ENCODE results near the gene SH3YL1.

SH3YL1 gene

DNA sequence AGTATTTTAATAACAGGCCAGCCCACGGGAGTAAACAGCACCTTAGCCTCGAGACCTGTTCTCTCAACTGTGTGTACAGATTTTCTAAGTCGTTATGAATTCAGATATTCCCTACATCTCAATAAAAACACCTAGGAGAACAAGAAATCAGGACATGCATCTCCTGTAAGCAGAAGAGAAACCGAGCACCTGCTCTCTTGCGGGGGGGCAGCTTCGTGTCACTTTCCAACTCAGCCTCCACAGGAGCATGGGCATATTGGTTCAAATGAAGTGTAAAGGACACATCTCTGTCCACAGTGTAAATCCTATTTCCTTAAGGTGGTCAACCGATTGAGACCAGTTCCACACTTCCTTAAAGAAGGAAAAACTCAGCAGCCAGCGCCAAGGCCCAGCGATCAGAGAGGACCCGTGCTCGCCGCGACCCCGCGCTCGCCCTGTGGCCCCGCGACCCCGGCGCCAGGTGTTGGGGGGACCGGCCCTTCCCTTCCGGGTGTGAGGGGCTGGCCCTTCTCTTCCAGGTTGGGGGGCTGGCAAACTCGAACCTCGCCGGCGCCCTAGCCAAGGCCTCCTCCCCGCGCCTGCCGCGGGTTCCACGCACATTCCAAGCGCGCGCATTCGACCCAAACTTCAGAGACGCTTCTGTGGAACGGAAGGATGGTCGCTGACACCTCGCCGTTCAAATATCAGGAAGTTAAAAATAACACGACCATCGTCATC, 652 bp downstream of the SH3YL1 start:
- TF ChIP-seq, protein P1, sequence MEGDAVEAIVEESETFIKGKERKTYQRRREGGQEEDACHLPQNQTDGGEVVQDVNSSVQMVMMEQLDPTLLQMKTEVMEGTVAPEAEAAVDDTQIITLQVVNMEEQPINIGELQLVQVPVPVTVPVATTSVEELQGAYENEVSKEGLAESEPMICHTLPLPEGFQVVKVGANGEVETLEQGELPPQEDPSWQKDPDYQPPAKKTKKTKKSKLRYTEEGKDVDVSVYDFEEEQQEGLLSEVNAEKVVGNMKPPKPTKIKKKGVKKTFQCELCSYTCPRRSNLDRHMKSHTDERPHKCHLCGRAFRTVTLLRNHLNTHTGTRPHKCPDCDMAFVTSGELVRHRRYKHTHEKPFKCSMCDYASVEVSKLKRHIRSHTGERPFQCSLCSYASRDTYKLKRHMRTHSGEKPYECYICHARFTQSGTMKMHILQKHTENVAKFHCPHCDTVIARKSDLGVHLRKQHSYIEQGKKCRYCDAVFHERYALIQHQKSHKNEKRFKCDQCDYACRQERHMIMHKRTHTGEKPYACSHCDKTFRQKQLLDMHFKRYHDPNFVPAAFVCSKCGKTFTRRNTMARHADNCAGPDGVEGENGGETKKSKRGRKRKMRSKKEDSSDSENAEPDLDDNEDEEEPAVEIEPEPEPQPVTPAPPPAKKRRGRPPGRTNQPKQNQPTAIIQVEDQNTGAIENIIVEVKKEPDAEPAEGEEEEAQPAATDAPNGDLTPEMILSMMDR (IDR thresholded peaks at IDR 0.05; ENCODE audit: extremely low read depth, missing control alignments), result no peak
- DNase-seq (ENCODE audit: low spot score), result no peak

DNA sequence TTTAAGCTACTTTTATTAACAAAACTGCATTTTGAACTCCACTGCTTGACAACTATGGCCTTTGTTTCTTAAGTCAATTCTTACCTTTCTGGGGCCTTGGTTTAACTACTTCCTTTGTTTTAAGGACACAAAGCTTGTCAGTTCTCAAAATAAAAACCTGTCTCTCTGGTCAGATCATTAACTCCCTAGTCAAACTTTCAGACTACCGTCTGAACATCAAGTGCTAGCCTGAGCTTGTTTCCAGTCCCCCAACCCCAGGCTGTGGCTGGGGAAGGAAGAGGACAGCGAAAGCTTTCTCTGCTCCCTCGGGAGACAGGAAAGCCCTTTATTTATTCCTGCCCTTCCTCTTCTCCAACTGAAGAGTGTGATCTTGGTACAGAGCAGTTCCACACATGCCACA, 1.7 kb downstream of the SH3YL1 start:
- no peak for DNase-seq (ENCODE audit: low spot score)
- TF ChIP-seq, protein P1 (IDR thresholded peaks at IDR 0.05; ENCODE audit: extremely low read depth, missing control alignments), result no peak

DNA sequence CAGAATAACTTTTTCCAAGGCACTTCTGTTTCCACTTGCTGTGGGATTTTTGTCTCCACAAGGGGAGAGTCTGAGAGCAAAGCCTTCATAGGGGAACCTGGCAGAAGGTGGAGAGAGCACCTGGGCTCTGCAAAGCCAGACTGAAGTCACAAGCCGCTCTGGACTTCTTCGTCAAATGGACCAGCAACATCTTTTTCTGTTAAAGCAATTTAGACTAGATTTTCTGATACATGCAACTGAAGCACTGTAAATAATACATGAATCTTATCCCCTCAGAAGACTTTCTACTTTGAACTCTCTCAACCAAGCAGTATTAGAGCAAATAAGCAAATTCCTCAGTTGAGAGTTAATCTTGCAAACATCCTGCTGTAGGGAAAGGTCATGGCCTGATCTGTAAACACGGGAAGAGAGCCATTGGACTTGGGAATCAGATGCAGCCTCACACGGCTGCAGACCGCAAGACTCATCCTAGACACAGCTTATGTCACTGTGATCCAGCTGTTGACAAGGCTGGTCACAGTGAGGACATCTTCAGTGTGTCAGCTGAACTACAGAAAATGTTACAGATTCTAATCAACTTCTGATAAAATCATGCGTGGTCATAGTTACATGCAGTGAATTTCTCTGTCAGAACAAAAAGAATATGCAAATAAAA, 3.2 kb downstream of the SH3YL1 start:
- no peak for DNase-seq (ENCODE audit: low spot score)
- TF ChIP-seq, protein P1 (IDR thresholded peaks at IDR 0.05; ENCODE audit: extremely low read depth, missing control alignments), result no peak

DNA sequence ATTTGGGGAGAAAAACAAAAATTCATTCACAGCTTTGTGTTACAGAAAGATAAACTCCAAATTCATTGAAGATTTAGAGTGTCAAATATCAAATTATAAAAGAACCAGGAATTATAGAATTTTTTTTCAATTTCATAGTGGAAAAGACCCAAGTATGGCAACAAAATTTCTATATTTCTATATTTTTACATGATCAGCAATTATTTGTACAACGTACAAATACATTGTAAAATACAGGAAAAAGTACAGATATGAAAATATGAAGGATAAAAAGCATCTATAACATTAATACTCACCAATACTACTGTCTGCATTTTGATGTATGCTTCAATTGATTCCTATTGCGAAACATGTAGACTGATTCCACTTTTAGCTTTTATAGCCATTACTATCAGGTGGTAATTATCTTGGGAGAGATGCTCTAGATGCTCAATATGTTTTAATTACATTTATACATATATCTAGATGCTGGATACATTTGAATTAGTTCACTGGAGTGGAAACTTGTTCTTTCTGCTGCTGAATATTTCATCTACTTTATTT, 4.0 kb downstream of the SH3YL1 start:
- TF ChIP-seq, protein P1 (IDR thresholded peaks at IDR 0.05; ENCODE audit: extremely low read depth, missing control alignments), result no peak
- no peak for DNase-seq (ENCODE audit: low spot score)

DNA sequence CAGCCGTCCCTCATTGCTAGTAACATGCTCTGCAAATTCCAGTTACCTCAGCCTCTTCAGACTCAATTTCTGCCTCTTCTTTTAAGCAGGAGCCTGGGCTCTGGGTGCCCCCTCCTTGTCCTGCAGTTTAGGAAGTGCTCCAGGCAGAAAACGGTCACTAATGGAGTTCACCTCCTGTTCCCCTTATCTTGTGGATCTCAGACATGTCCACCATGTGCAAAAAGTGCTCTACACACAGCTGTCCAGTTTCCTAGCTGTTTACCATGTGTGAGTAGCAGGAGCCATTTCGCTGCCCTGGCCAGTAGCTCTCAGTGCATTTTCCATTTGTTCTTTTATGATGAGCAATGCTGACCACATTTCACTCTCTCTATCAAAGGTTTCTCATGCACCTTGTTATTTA, 4.9 kb downstream of the SH3YL1 start:
- TF ChIP-seq, protein P1 (IDR thresholded peaks at IDR 0.05; ENCODE audit: extremely low read depth, missing control alignments), result no peak
- DNase-seq (ENCODE audit: low spot score), result no peak

DNA sequence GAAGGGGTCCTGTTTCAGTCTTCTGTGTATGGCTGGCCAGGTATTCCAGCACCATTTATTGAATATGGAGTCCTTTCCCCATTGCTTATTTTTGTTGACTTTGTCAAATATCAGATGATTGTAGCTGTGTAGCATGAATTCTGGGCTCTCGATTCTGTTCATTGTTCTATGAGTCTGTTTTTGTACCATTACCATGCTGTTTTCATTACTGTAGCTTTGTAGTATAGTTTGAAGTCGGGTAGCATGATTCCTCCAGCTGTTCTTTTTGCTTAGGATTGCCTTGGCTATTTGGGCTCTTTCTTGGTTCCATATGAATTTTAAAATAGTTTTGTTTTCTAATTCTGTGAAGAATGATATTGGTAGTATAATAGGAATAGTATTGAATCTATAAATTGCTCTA, 6.0 kb downstream of the SH3YL1 start:
- no peak for DNase-seq (ENCODE audit: low spot score)
- TF ChIP-seq, protein P1 (IDR thresholded peaks at IDR 0.05; ENCODE audit: extremely low read depth, missing control alignments), result no peak

DNA sequence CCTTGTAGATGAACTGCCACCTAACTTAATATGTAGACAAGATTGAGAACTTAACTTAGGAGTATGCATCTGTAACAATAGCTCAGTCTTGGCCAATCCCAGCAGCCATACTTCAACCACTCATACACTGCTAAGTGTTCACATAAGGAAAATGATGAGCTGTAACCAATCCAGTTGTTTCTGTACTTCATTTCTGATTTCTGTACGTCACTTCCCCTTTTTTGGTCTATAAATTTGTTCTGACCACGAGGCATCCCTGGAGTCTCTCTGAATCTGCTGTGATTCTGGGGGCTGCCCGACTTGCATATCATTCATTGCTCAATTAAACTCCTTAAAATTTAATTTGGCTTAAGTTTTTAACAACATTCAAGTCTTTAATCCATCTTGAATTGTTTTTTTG, 6.4 kb downstream of the SH3YL1 start:
- TF ChIP-seq, protein P1 (IDR thresholded peaks at IDR 0.05; ENCODE audit: extremely low read depth, missing control alignments), result no peak
- DNase-seq (ENCODE audit: low spot score), result no peak
